Tibial nerve (tissue), 3 donors: ENCODE data around the gene PLA2G1B.

Experiments used
- POLR2A ChIP-seq, 2 donors: fragments of 450-650 bp; IDR thresholded peaks; one replicate each; pipeline ENCODE4 v1.6.1; 2017; ENCODE audit warnings: antibody characterized with exemption in 2 of 2, mild to moderate bottlenecking in 2 of 2, moderate library complexity in 2 of 2
- TF ChIP-seq, protein P1 (sequence below), 5 experiments: fragments of 200-600 bp in 3 of 5; fragments of 450-650 bp in 2 of 5; sonication (generic) in 3 of 5; IDR thresholded peaks; one replicate each; pipeline ENCODE4 v1.5.1; 2016 to 2019; ENCODE audit warnings: antibody characterized with exemption in 5 of 5, mild to moderate bottlenecking in 3 of 5, moderate library complexity in 2 of 5

DNA sequence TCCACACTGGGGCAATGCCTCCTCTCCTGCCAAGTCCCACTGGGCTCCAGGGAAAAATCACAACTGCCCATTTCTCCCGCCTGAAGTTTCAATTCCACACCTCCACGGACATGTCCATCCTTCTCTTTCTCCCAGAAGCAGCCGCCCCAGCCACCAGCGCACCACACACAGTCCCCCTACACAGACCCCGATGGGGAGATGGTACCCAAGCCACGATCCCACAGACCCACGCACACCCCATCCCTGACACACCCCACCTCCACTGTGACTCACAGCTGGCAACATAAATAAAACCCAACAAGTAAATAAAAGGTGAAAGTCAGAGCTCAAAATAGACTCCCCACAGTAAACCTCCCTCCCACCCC is 38.7 kb upstream of the PLA2G1B start:
- TF ChIP-seq, protein P1, sequence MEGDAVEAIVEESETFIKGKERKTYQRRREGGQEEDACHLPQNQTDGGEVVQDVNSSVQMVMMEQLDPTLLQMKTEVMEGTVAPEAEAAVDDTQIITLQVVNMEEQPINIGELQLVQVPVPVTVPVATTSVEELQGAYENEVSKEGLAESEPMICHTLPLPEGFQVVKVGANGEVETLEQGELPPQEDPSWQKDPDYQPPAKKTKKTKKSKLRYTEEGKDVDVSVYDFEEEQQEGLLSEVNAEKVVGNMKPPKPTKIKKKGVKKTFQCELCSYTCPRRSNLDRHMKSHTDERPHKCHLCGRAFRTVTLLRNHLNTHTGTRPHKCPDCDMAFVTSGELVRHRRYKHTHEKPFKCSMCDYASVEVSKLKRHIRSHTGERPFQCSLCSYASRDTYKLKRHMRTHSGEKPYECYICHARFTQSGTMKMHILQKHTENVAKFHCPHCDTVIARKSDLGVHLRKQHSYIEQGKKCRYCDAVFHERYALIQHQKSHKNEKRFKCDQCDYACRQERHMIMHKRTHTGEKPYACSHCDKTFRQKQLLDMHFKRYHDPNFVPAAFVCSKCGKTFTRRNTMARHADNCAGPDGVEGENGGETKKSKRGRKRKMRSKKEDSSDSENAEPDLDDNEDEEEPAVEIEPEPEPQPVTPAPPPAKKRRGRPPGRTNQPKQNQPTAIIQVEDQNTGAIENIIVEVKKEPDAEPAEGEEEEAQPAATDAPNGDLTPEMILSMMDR (IDR thresholded peaks at IDR 0.05), result no peak
- TF ChIP-seq POLR2A (IDR thresholded peaks at IDR 0.05), result no peak
